Measurements from ENCODE around the gene FLVCR1.

FLVCR1 gene

DNA sequence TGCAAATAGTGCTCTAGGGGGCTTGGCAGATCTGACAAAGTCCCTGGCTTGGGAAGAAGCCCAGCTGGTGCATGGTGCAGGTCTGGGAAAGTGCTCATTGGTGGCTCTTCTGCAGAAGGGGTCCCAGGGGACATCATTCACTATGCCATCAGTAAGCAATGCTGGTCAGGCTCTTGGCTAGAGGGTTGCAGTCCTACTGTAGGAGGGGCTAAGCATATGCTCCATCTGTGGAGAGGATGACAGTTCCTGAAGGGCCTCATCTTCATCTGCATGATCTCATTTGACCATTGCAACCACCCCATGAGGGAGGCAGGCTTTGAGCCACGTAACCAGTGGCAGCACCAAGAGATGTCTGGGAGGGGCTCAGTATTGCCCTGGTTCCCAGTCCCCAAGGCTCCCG is 60.7 kb downstream of the FLVCR1 start:
- no peaks in the 10 kb centered on the region for H3K36me3 ChIP-seq
- H3K27ac ChIP-seq = no peak overlapping the region
- H3K4me1 ChIP-seq (ENCODE audit: control insufficient read depth in 1 of 2, insufficient read depth in 1 of 2, low read depth in 1 of 2, low read length in 1 of 2) = peaks cover 8% of the 10 kb centered on the region in 2 experiments
- H3K4me3 ChIP-seq (ENCODE audit: low read depth in 1 of 2, low read length in 1 of 2) = no peak overlapping the region
- H3K9me3 ChIP-seq = no peaks in the 10 kb centered on the region
- peaks cover under 1% of the 10 kb centered on the region for H3K27me3 ChIP-seq
- TF ChIP-seq, protein P1, sequence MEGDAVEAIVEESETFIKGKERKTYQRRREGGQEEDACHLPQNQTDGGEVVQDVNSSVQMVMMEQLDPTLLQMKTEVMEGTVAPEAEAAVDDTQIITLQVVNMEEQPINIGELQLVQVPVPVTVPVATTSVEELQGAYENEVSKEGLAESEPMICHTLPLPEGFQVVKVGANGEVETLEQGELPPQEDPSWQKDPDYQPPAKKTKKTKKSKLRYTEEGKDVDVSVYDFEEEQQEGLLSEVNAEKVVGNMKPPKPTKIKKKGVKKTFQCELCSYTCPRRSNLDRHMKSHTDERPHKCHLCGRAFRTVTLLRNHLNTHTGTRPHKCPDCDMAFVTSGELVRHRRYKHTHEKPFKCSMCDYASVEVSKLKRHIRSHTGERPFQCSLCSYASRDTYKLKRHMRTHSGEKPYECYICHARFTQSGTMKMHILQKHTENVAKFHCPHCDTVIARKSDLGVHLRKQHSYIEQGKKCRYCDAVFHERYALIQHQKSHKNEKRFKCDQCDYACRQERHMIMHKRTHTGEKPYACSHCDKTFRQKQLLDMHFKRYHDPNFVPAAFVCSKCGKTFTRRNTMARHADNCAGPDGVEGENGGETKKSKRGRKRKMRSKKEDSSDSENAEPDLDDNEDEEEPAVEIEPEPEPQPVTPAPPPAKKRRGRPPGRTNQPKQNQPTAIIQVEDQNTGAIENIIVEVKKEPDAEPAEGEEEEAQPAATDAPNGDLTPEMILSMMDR (IDR thresholded peaks at IDR 0.05) = no peak

DNA sequence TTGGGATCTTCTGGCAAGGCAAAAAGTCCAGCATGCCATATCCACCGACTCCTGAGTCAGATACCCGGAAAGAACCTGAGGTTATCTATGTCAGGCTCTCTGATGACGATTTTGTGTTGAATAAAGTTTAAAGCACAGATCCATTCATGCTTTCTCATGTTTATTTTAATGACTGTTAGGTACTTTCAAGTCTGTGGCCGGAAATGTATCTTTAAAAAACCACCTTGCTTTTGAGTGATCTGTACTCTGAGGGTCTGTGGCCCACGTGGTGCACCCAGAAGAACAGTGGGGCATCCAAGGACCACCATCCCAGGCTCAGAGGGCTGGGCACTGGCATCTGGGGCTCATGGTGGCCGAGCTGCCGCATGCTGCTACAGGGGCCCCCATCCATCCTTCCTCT is 62.2 kb downstream of the FLVCR1 start:
- Histone ChIP-seq H3K36me3 (no peaks in the 10 kb centered on the region), H3K9me3 (no peaks in the 10 kb centered on the region), H3K4me3 (ENCODE audit: low read depth in 1 of 2, low read length in 1 of 2) (no peak overlapping the region), H3K27me3 (peaks cover 13% of the 10 kb centered on the region), H3K27ac (no peak overlapping the region), H3K4me1 (ENCODE audit: control insufficient read depth in 1 of 2, insufficient read depth in 1 of 2, low read depth in 1 of 2, low read length in 1 of 2) (peaks cover 8% of the 10 kb centered on the region in 2 experiments)
- TF ChIP-seq, protein P1 (IDR thresholded peaks at IDR 0.05) = no peak

DNA sequence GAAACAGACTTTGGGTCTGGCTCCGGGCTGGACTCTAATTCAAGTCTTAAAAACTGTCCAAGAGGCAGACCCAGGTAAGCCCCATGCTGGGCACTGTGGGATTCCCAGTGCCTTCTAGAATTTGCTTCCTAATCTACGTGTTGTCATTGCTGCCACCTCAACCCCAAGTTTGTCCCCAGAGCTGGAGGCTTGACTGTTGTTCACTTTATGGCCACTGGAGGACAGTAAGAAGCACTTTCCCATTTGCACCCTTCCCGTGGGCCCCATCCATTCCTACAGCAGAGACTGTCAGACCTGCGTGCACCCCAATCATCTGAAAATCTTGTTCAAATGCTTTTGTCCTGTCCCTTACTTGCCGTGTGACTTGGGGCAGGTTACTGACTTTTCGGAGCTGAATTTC is 62.8 kb downstream of the FLVCR1 start:
- H3K9me3 ChIP-seq = no peaks in the 10 kb centered on the region
- H3K27me3 ChIP-seq = peaks cover 13% of the 10 kb centered on the region
- H3K4me3 ChIP-seq (ENCODE audit: low read depth in 1 of 2, low read length in 1 of 2) = no peak overlapping the region
- H3K4me1 ChIP-seq (ENCODE audit: control insufficient read depth in 1 of 2, insufficient read depth in 1 of 2, low read depth in 1 of 2, low read length in 1 of 2) = peaks cover 8% of the 10 kb centered on the region in 2 experiments
- no peaks in the 10 kb centered on the region for H3K36me3 ChIP-seq
- TF ChIP-seq, protein P1 (IDR thresholded peaks at IDR 0.05) = no peak
- no peak overlapping the region for H3K27ac ChIP-seq

DNA sequence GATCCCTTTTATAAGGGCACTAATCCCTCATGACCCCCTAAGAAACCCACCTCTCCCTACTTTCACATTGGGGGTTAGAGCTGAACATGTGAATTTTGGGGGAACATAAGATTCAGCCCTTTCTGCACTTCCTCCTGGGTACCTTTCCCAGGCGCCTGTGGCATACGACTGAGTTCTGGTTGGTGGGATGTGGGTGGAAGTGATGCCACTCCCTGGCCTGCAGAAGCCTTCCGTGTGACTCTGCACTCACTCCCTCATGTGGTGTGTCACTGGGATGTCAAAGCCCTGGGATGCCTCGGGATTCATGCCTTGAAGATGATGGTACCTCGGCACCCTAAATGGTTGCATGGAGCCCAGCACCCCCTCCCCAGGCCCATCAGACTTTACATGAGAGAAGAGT is 63.9 kb downstream of the FLVCR1 start:
- H3K27ac ChIP-seq = no peak overlapping the region
- H3K9me3 ChIP-seq = no peaks in the 10 kb centered on the region
- H3K4me3 ChIP-seq (ENCODE audit: low read depth in 1 of 2, low read length in 1 of 2) = no peak overlapping the region
- peaks cover 13% of the 10 kb centered on the region for H3K27me3 ChIP-seq
- no peaks in the 10 kb centered on the region for H3K36me3 ChIP-seq
- TF ChIP-seq, protein P1 (IDR thresholded peaks at IDR 0.05) = no peak
- H3K4me1 ChIP-seq (ENCODE audit: control insufficient read depth in 1 of 2, insufficient read depth in 1 of 2, low read depth in 1 of 2, low read length in 1 of 2) = peaks cover 0 to under 1% of the 10 kb centered on the region in 2 experiments

DNA sequence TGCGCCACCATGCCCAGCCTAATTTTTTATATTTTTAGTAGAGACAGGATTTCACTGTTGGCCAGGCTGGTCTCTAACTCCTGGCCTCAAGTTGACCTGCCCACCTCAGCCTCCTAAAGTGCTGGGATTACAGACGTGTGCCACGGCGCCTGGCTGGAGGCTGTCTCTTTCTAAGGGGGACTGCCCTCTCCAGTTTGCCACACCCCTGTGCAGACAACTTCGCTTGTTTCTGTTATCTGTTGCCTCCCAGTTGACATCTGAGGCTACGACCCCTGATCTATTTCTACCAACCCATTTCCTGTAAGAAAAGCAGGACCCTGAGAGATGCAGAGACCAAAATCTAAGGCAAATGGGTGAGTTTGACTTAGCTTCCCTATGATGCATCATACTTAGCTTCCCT is 68.3 kb downstream of the FLVCR1 start:
- Histone ChIP-seq H3K9me3 (no peaks in the 10 kb centered on the region), H3K27me3 (peaks cover 13% of the 10 kb centered on the region), H3K4me3 (ENCODE audit: low read depth in 1 of 2, low read length in 1 of 2) (no peak overlapping the region), H3K27ac (no peak overlapping the region), H3K4me1 (ENCODE audit: control insufficient read depth in 1 of 2, insufficient read depth in 1 of 2, low read depth in 1 of 2, low read length in 1 of 2) (no peaks in the 10 kb centered on the region), H3K36me3 (no peaks in the 10 kb centered on the region)
- TF ChIP-seq, protein P1 (IDR thresholded peaks at IDR 0.05) = no peak
